Testis (tissue), 2 donors: ENCODE data around the gene TLE6.

Source experiments
- CTCF ChIP-seq, 3 experiments: fragments of 450-650 bp in 2 of 3; fragments of 200-600 bp in 1 of 3; sonication (generic) in 1 of 3; IDR thresholded peaks; one replicate each; pipeline ENCODE4 v1.5.1; 2016 to 2019; ENCODE audit warnings: antibody characterized with exemption in 3 of 3, mild to moderate bottlenecking in 2 of 3, moderate library complexity in 1 of 3
- POLR2A ChIP-seq: fragments of 450-650 bp; IDR thresholded peaks from one replicate; pipeline ENCODE4 v1.6.1; 2017; ENCODE audit warnings: antibody characterized with exemption, mild to moderate bottlenecking, moderate library complexity

GRCh38 chr19:2950286-2951124, 26.9 kb upstream of the TLE6 start:
- TF ChIP-seq CTCF (IDR thresholded peaks at IDR 0.05) (no peak), POLR2A (no peak)
